Measurements from ENCODE around the gene NTF3. TPM values are rescaled to one million over a fixed set of nuclear protein-coding genes. Genes with fewer than 3 reads are reported as not detected.

The NTF3 gene
- total and polyA plus RNA-seq, 9 of the 15 experiments (the other 6 are each of a cell fraction or from before 2014, with no cell fraction given), result not detected

GRCh38 chr12:5525783-5526367 is 94.0 kb downstream of the NTF3 start:
- intact Hi-C loops (cut with micrococcal nuclease) (no loop called here), in situ Hi-C loops (cut with MboI) (no loop called here)
- H3K9me1 ChIP-seq (ENCODE audit: control insufficient read depth, insufficient read depth, low read length), result no peaks in the 10 kb centered on the region
- DNase-seq (ENCODE audit: extremely low read depth in 1 of 4, low spot score in 3 of 4), result no peak
- peaks cover 0 to 35% of the 10 kb centered on the region in 2 experiments; a peak in 2 of 5 replicates for H3K27me3 ChIP-seq (ENCODE audit: control insufficient read depth in 2 of 2, insufficient read depth in 2 of 2, low read length in 2 of 2)
- POLR2A ChIA-PET, result interaction anchor here (1.4 kb wide), 1 partner anchor 13 kb away, joined by 3 read pairs; no protein-coding TSS in a partner anchor
- TF ChIP-seq ZNF785 (CRISPR knock-in tag; IDR thresholded peaks at IDR 0.05) (no peak), PRPF4 (IDR thresholded peaks at IDR 0.05; ENCODE audit: insufficient read depth, low read depth, low read length, poor library complexity, severe bottlenecking) (no peak), GMEB1 (CRISPR knock-in tag; IDR thresholded peaks at IDR 0.05) (no peak), ZNF561 (CRISPR knock-in tag; conservative IDR thresholded peaks at IDR 0.05) (no peak), NEUROD1 (IDR thresholded peaks at IDR 0.05; ENCODE audit: borderline replicate concordance, low read depth, low read length, partially characterized antibody) (no peak), ZBTB5 (IDR thresholded peaks at IDR 0.05) (no peak), ZNF592 (IDR thresholded peaks at IDR 0.05) (no peak), NR3C1 (CRISPR knock-in tag; IDR thresholded peaks at IDR 0.05) (no peak), ESRRB (CRISPR knock-in tag; IDR thresholded peaks at IDR 0.05; ENCODE audit: borderline replicate concordance) (no peak), KAT2B (IDR thresholded peaks at IDR 0.05; ENCODE audit: low read depth, low read length) (no peak), HSF4 (CRISPR knock-in tag; IDR thresholded peaks at IDR 0.05; ENCODE audit: borderline replicate concordance) (no peak)
- H3K4me2 ChIP-seq (ENCODE audit: insufficient read depth, low read length), result no peak overlapping the region
- no peak overlapping the region for H2AFZ ChIP-seq (ENCODE audit: low read depth, low read length)
- ATAC-seq, result no peak
- no peaks in the 10 kb centered on the region; a peak in 1 of 5 replicates for H3K4me1 ChIP-seq (replicated peaks in 1 of 2; ENCODE audit: control insufficient read depth in 2 of 2, insufficient read depth in 2 of 2, low read length in 2 of 2)
- no peaks in the 10 kb centered on the region for H3K9me3 ChIP-seq (replicated peaks; ENCODE audit: control insufficient read depth, insufficient read depth, low read depth, low read length)
- H4K20me1 ChIP-seq (replicated peaks; ENCODE audit: control insufficient read depth, insufficient read depth, low read length), result no peaks in the 10 kb centered on the region
- CTCF ChIA-PET (ENCODE audit: low intra/inter-chr PET ratio), result no interaction called here
- H3K27ac ChIP-seq (ENCODE audit: extremely low read depth, low read depth, low read length), result no peak overlapping the region
- no peak for FAIRE-seq
- H3K36me3 ChIP-seq (ENCODE audit: control insufficient read depth, insufficient read depth, low read length), result no peaks in the 10 kb centered on the region
- WGBS (ENCODE audit: insufficient coverage, low coverage, missing lambda C conversion rate), result 2% methylated on average over 4 of the region's 4 CpGs
- no peaks in the 10 kb centered on the region for H3K79me2 ChIP-seq (ENCODE audit: control insufficient read depth, insufficient read depth, low read length)
- no peak overlapping the region for H3K9ac ChIP-seq (ENCODE audit: insufficient read depth in 1 of 2, low read depth in 2 of 2, low read length in 2 of 2)
- H3K4me3 ChIP-seq, result no peak overlapping the region
- no TSS peak for BruUV-seq (replicated peaks)

All from K562 (cell line).